GM03348 (cell line): Measurements from ENCODE around the gene ZBTB8B.

Source experiments
- DNase-seq: peaks from one replicate; pipeline ENCODE4 v3.0.0; 2012; ENCODE audit warnings: low spot score

The ZBTB8B gene

DNA sequence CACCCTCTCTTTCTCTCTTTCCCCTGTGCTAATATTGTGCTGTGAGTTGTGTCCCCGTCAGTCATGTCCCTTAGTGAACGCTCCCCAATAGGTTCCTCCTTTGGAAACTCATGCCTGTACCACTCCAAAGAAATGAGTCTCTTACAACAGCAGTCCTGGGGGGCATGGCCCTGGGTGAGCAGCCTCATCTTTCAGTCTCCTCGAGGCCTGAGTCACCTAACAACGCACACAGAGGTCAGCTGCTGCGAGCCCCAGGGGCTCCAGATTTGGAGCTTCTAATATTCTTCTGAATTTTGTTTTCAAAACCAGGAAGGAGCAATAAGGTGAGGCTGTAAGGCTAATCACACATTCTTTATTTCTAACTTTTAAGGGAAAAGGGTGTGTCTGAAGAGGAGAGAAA, 43.9 kb downstream of the ZBTB8B start:
- DNase-seq = no peak

DNA sequence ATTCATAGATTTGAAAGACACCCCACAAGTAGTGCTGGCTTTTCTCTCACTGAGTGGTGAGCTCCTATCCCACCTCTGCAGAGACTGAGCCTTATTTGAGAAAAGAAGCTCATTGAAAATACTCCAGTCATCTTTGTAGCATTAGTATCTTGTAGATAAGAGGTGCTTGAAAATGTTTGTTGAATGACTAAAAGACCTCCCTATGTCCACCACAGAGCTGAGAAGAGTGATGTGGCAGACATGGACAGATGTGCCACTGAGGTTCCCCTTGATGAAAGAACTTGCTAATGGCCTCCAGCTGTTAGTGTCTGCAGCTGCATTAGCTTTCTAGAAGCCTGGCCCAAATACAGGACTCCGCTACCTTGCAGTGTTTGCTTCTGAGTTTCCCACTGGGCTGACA, 45.1 kb downstream of the ZBTB8B start:
- no peak for DNase-seq
